Endometrial microvascular endothelial cells (primary cell): ENCODE measurements around the gene SIAH2. TPM values are rescaled to one million over a fixed set of nuclear protein-coding genes. Genes with fewer than 3 reads are reported as not detected.

Source experiments
- in situ Hi-C: cut with HindIII; loops from 2 replicates; pipeline ENCODE4 v1.10.0; 2017; ENCODE audit warnings: low sequenced_read_pairs, low pct_unique_long_range_greater_than_20kb; ENCODE audit errors: inconsistent ontology term
- total RNA-seq: library from RNA; depleted of rRNA; stranded (reverse); fragments of >200 nt; gene quantifications from one replicate; pipeline ENCODE4 v1.2.3, GENCODE V29; 2015; ENCODE audit errors: inconsistent ontology term

The SIAH2 gene
- total RNA-seq, 1 donor from 2014 or later, result 18.1 TPM

DNA sequence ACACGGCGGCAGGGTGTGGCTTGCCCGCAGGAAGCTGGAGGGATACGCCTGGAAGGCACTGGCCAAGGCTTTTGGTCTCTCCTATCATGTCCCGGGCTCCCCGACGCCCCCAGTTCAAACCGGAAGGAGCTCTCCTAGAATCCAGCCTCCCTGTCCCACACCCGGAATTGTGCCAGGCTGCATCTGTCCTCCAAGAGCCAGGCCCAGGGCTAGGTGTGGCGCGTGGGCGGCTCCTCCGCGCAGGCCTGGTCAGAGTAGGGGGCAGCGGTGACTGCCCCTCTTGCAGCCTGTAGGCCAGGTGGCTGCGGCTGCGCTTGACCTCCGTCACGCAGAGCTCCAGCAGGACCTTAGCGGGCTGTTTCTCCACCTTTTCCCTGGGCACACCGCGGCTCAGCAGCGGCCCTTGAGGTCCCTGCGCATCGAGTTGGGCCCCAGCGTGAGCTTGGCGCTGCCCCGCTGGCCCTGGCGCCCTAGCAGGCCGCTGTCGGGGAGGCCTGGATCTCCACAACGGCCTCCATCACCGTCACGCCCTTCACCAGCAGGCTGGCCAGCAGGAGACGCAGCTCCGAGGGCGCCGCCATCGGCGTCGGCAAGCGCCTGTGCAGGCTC lies 15.9 kb upstream of the SIAH2 start:
- in situ Hi-C loops, result no loop called here

DNA sequence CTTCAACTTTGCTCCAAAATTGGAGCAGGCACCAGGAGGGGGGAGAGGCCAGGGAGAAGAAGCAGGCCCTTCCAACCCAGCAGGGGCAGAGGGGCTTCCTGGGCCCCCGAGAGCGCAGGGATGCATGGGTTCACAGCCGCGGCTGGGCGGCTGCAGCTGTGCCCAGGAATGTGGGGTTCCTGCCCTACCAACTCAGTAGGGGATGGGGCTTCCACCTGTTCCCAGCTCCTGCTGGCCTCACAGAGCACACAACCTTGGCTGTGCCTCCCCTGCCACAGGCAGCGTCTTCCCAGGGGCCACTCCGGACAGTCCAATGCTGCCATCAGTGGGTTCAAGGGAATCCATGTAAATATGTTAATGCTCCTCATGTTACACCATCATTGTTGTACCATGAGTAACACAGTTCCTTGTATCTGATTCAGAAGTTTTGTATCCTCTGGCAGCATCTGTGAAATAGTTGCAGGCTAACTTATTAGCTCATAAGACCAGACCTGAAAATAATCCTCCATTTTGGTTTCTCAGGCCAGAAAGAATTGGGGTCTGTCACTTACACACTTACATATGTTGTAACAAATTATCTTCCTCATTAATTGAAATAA lies 12.1 kb upstream of the SIAH2 start:
- in situ Hi-C loops, result no loop called here

GRCh38 chr3:150773616-150774192 lies 10.7 kb upstream of the SIAH2 start:
- in situ Hi-C loops, result no loop called here

DNA sequence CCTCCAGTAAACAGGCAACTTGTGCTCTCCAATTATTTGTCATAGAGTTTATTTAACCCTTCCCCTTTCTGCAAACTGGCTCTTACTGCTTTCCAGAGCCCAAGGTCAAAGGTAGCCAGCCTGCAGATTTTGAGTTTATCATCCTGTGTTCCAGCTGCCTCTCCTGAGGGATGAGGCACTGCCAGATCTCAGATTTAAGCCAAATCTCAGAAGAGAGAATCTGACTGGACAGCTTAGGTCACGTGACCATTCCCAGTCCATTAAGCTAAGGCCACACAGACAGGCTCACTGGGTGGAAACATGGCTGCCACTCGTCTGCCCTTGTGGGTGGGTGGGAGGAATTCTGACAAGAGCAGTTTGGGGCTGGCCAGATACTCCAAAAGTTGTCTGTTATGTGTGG lies 8.6 kb upstream of the SIAH2 start:
- in situ Hi-C loops, result no loop called here

DNA sequence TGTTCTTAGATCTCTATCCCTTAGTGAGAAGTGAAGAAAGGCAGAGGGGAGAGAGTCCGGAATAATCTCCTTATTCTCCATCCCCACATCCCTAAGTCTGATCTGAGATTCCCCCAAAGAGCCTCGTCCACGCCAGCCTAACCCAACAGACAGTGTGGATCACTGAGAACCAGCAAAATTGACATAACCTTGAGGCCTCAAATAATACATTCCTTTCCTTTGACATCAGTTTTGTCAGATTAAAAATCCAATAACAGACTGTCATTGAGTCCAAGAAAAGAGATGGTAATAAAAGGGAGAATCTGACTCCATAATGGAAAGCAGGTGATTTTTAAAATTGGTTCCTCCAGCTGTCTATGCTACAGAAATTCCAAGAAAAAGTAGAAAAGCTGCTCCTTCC lies 7.7 kb upstream of the SIAH2 start:
- in situ Hi-C loops, result no loop called here

DNA sequence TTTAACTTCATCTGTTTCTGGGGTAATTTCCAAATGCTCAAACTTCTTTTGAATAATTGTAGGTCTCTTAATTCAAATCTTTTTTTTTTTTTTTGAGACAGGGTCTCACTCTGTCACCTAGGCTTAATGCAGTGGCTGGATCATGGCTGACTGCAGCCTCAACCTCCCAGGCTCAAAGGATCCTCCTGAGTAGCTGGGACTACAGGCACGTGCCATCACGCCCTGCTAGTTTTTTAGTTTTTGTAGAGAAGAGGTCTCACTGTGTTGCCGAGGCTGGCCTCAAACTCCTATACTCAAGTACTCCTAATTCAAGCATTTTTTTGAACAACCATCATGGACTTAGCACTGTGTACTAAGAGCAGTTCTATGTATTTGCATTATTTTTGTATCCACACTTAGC lies 3.8 kb upstream of the SIAH2 start:
- in situ Hi-C loops, result loop anchor here (10.0 kb wide), 1 partner anchor 162 kb away; the partner anchor contains the start of gene SELENOT

GRCh38 chr3:150765949-150766720 lies 3.2 kb upstream of the SIAH2 start:
- in situ Hi-C loops, result loop anchor here (10.0 kb wide), 1 partner anchor 161 kb away; the partner anchor contains the start of gene SELENOT

- in situ Hi-C loops, result loop anchor here (10.0 kb wide), 1 partner anchor 160 kb away; the partner anchor contains the start of gene SELENOT
Measured at GRCh38 chr3:150764967-150765366, 2.0 kb upstream of the SIAH2 start.

DNA sequence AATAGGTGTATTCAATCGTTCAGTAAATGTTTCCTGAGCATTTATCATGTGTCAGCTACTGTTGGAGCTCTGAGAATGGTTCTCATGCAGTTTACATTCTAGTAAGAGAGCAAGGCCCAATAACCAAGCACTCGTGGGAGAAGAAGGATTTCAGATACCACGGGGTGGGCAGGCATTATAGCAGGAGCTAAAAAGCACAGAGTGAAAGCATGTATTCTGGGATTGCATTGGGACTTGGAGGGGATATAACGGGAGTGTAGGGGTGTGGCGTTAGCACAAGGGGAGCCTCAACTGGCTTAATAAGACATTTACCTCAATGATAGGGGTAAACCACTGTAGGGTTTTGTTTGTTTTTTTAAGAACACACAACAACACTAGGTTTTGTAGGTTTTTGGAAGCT lies 1.6 kb upstream of the SIAH2 start:
- in situ Hi-C loops, result loop anchor here (10.0 kb wide), 1 partner anchor 160 kb away; the partner anchor contains the start of gene SELENOT

- in situ Hi-C loops, result loop anchor here (10.0 kb wide), 1 partner anchor 159 kb away; the partner anchor contains the start of gene SELENOT
Measured at GRCh38 chr3:150763841-150764483, 993 bp upstream of the SIAH2 start.

GRCh38 chr3:150762662-150763121 lies 277 bp downstream of the SIAH2 start:
- in situ Hi-C loops, result loop anchor here (10.0 kb wide), 1 partner anchor 158 kb away; the partner anchor contains the start of gene SELENOT

DNA sequence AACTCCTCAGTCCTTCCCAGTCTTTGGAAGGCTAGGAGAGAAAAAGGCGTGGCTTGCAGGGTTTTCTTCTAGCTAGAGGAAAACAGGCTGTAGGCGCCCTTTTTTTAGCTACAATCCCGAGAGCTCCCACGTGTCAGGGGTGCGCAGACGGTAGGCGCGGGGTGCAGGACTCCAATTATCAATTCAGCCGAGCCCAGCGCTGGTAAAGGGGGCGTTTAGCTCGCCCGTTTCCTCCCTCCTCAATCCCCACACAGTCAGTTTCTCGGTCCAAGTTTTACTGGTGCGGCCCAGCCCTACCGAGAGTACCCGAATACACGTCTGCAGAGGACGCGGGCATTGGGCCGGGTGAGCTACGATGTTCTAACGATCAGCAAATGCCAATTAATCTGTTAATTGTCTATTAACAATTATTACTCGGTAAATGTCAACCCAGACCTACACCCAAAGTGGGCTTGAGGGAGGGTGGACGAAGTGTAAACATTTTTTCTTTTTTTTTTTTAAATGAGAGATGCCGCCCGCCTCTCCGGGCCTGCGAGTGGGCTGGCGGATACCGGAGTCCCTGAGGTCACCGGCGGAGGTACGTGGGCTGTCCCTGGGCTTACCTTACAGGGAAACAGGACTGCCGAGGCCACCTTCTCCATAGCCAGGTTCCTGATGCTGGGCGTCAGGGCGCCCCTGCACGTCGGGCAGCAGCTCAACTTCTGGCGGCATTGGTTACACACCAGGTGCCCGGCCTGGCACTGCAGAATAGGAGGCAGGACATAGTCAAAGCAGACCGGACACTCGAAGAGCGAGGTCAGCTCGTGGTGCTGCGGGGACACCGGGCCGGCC lies 923 bp downstream of the SIAH2 start:
- in situ Hi-C loops, result loop anchor here (10.0 kb wide), 1 partner anchor 157 kb away; the partner anchor contains the start of gene SELENOT

DNA sequence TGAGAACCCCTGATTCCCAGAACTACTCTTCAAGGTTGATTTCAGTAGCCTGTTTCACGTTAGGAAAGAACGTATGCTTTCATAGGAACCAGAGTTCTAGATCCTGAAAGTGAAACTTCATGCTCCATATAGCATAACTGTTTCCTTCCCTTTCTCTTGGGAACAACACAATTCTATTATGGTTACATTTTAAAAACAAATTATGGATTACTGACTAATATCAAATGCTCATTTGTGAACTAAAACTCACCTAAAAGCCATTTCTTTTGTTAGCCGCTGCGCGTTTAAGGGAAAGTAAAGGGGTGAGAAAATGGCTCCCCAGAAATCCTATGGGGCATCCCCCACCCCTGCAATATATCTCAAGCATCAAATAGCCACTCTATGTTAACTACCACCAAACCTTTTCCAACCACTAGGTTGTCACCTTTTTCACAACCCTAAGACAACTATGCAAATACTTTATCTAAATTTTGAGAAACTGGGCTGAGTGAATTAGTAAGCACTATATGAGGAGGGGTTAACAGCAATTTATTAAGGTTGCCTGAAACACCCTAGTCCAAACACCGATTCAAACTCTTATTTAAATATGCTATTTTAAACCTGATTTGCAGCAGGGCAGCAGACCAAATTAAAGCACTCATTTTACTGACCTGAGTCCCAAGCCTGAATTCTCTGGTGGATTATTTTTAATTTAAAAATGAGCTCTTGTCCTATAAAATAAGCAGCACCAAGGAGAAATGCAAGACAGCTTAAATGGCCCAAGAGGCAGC lies 2.4 kb downstream of the SIAH2 start:
- in situ Hi-C loops, result loop anchor here (10.0 kb wide), 1 partner anchor 156 kb away; the partner anchor contains the start of gene SELENOT

GRCh38 chr3:150759947-150760346 lies 3.0 kb downstream of the SIAH2 start:
- in situ Hi-C loops, result loop anchor here (10.0 kb wide), 1 partner anchor 155 kb away; the partner anchor contains the start of gene SELENOT

- in situ Hi-C loops, result no loop called here
Measured at GRCh38 chr3:150759319-150759718, 3.6 kb downstream of the SIAH2 start.

DNA sequence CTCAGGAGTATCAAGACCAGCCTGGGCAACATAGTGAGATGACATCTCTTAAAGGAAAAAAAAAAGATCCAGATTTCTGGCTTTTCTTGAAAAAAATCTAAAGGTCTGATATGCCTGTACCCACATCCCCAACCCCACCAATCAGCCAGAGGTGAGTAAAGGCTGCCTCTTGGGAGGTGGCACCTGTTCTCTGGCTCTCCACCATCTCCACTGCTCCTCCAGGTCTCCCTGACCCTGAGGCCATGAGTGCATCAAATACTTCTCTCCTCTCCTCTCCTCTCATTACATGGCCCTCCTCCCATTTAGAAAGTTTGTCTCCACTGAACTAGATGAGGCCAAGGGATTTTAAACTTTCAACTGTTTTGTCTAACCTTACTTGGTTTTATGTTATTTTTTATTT lies 5.2 kb downstream of the SIAH2 start:
- in situ Hi-C loops, result no loop called here

DNA sequence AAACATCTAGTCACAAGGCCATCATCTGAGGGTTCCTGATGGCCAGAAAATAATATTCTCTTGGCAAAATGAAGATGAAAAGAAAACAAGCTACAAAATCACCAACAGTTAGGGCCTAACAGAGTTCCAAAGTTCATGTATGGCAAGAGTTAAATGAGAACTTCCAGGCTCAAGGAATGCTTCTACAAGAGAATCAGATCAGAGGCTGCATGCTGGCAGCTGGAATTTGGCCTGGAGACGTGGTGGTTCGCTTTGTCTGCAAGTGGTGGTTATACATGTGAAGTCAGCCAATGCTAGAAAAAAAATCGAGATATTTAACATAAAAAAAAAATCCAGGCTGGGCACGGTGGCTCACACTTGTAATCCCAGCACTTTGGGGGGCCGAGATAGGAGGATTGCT lies 5.6 kb downstream of the SIAH2 start:
- in situ Hi-C loops, result no loop called here
